Measurements from ENCODE around the gene VPS29.

Gene VPS29

DNA sequence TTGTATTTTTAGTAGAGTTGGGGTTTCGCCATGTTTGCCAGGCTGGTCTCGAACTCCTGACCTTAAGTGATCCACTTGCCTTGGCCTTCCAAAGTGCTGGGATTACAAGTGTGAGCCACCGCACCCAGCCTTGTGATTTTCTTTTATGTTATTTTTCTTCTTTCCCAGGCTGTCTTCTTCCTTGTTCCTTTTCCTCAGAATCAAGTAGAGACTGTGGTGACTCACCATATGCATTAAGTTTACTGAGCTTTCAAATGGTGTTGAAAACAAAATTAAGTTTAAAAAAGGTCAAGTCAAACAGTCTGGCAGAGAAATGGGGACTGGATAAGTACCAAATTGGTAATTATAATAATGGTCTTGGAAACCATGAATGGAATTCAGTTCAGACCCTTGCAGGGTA, 57.5 kb downstream of the VPS29 start:
- DNase-seq = peak in 1 of 4 experiments; percentile 43
